ENCODE measurements around the gene PSEN2. TPM values are rescaled to one million over a fixed set of nuclear protein-coding genes. Genes with fewer than 3 reads are reported as not detected.

The PSEN2 gene
- total RNA-seq, result 173 TPM

DNA sequence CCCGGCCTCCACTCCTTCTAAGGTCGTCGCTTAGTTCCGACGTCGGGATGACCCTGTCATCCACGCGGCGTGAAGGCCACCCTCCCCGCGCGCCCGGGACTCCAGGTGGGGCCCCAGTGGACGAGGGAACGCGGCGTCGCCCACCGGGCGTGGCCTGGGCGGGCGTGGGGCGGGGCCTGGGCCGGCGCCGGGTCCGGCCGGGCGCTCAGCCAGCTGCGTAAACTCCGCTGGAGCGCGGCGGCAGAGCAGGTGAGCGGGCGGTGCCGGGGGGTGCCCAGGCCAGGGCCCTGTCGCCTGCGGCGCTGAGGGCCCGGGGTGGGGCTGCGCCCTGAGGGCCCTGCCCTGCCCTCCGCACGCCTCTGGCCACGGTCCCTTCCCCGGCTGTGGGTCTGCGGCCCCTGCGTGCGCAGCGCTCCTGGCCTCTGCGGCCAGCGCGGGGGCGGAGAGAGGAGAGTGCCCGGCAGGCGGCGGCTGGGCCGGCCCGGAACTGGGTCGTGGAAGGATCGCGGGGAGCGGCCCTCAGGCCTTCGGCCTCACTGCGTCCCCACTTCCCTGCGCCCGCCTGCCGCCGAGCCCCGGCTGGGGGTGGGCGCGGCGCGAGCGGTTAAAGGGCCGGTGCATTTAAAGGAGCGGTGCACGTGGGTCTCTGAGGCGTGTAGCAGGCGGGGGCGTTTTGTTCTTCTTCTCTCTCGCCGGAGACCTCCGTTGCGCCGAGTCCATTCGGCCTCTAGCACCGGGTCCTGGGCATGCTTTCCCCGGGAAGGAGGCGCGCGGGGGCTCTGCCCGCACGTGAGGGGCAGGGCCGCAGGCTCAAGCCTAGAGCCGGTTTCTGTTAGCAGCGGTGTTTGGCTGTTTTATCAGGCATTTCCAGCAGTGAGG, at the start of gene PSEN2:
TSS of gene PSEN2 (plus strand) at position 216 of the 879 bp plus-strand sequence. CDS start 11,292 bp downstream, outside the sequence.
- H3K27me3 ChIP-seq (ENCODE audit: control insufficient read depth in 3 of 3, insufficient read depth in 3 of 3, low read length in 3 of 3), result no peaks in the 10 kb centered on the region
- H3K4me1 ChIP-seq (ENCODE audit: control insufficient read depth in 3 of 3, insufficient read depth in 3 of 3, low read length in 3 of 3), result peaks cover 25 to 27% (median 26%) of the 10 kb centered on the region in 3 donors
- H3K27ac ChIP-seq (ENCODE audit: low read depth, low read length), result peak within 1 kb of the TSS; percentile 62
- H3K36me3 ChIP-seq (ENCODE audit: control insufficient read depth in 3 of 3, insufficient read depth in 3 of 3, low read length in 3 of 3), result peaks cover 0 to 3% (median 0%) of the 10 kb centered on the region in 3 donors
- peak within 1 kb of the TSS; percentile 66 to 82 (median 81) for H3K4me3 ChIP-seq (ENCODE audit: low read length in 3 of 3)
- no peaks in the 10 kb centered on the region for H3K9me3 ChIP-seq (ENCODE audit: control insufficient read depth in 3 of 3, low read length in 3 of 3)
- peak within 1 kb of the TSS; percentile 73 to 89 (median 77) for H3K9ac ChIP-seq (ENCODE audit: low read depth in 1 of 3, low read length in 3 of 3)

- Histone ChIP-seq H3K27me3 (ENCODE audit: control insufficient read depth in 3 of 3, insufficient read depth in 3 of 3, low read length in 3 of 3) (no peaks in the 10 kb centered on the region), H3K9ac (ENCODE audit: low read depth in 1 of 3, low read length in 3 of 3) (peak overlapping the region in 1 of 3 donors; percentile 11), H3K4me1 (ENCODE audit: control insufficient read depth in 3 of 3, insufficient read depth in 3 of 3, low read length in 3 of 3) (peaks cover 12 to 14% (median 12%) of the 10 kb centered on the region in 3 donors), H3K36me3 (ENCODE audit: control insufficient read depth in 3 of 3, insufficient read depth in 3 of 3, low read length in 3 of 3) (no peaks in the 10 kb centered on the region), H3K4me3 (ENCODE audit: low read length in 3 of 3) (peak overlapping the region in 1 of 3 donors; percentile 29), H3K9me3 (ENCODE audit: control insufficient read depth in 3 of 3, low read length in 3 of 3) (no peaks in the 10 kb centered on the region), H3K27ac (ENCODE audit: low read depth, low read length) (peak overlapping the region; percentile 74)
Observed at GRCh38 chr1:226820941-226821718, 49.3 kb upstream of the PSEN2 start.

- peaks cover 12 to 14% (median 12%) of the 10 kb centered on the region in 3 donors for H3K4me1 ChIP-seq (ENCODE audit: control insufficient read depth in 3 of 3, insufficient read depth in 3 of 3, low read length in 3 of 3)
- H3K9ac ChIP-seq (ENCODE audit: low read depth in 1 of 3, low read length in 3 of 3), result peak overlapping the region in 1 of 3 donors; percentile 33
- H3K27me3 ChIP-seq (ENCODE audit: control insufficient read depth in 3 of 3, insufficient read depth in 3 of 3, low read length in 3 of 3), result no peaks in the 10 kb centered on the region
- no peaks in the 10 kb centered on the region for H3K9me3 ChIP-seq (ENCODE audit: control insufficient read depth in 3 of 3, low read length in 3 of 3)
- H3K4me3 ChIP-seq (ENCODE audit: low read length in 3 of 3), result peak overlapping the region in 1 of 3 donors; percentile 29
- no peaks in the 10 kb centered on the region for H3K36me3 ChIP-seq (ENCODE audit: control insufficient read depth in 3 of 3, insufficient read depth in 3 of 3, low read length in 3 of 3)
- peak overlapping the region; percentile 74 for H3K27ac ChIP-seq (ENCODE audit: low read depth, low read length)
Observed at GRCh38 chr1:226821719-226822085, 48.7 kb upstream of the PSEN2 start.

DNA sequence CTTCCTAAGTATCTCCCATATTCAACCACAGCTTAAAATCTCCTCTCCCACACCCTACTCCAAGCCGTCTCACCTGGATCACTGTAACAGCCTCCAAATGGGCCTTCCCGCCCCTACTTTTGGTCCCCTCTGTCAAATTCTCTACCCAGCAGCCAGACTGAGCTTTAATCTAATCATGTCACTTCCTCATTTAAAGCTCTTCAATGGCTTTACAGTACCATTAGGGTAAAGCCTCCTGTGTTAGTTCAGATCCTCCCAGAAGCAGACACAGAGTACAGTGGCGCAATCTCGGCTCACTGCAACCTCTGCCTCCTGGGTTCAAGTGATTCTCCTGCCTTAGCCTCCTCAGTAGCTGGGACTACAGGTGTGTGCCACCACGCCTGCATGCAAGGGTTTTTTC, 46.8 kb upstream of the PSEN2 start:
- H3K36me3 ChIP-seq (ENCODE audit: control insufficient read depth in 3 of 3, insufficient read depth in 3 of 3, low read length in 3 of 3), result no peaks in the 10 kb centered on the region
- no peaks in the 10 kb centered on the region for H3K9me3 ChIP-seq (ENCODE audit: control insufficient read depth in 3 of 3, low read length in 3 of 3)
- peaks cover 20 to 25% (median 23%) of the 10 kb centered on the region in 3 donors for H3K4me1 ChIP-seq (ENCODE audit: control insufficient read depth in 3 of 3, insufficient read depth in 3 of 3, low read length in 3 of 3)
- no peak overlapping the region for H3K4me3 ChIP-seq (ENCODE audit: low read length in 3 of 3)
- H3K27ac ChIP-seq (ENCODE audit: low read depth, low read length), result no peak overlapping the region
- H3K27me3 ChIP-seq (ENCODE audit: control insufficient read depth in 3 of 3, insufficient read depth in 3 of 3, low read length in 3 of 3), result no peaks in the 10 kb centered on the region
- H3K9ac ChIP-seq (ENCODE audit: low read depth in 1 of 3, low read length in 3 of 3), result no peak overlapping the region

DNA sequence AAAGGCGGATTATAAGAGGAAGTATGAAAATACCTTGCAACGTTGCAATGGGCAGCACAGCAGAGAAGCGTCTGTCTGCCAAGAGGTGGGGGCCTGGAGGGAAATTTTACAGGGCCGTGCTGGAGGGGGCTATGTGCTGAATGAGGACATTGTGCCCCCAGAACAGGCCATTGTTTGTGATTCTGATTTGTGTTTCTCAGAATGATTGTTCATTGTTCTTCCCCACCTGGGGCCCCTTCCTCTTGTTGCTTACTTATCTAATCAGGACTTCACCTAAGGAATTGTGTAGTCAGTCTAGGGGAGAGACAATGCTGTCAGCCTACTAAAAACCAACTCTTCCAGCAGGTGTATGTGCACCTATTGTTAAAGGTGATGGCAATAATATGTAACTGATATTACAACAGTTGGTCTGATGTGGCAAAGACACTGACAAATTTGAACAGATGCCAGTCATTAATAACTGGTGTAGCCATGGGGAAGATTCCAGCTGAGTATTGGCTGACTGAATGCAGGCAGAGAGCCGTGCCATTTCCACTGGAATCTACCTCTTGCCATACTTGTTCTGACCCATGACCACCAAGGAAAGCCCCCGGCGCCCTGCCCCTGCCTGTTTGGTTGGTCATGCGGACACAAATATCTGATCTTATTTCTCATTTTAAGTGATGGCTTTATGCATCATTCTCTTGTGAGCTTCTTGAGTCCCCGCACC, 45.2 kb upstream of the PSEN2 start:
- Histone ChIP-seq H3K36me3 (ENCODE audit: control insufficient read depth in 3 of 3, insufficient read depth in 3 of 3, low read length in 3 of 3) (no peaks in the 10 kb centered on the region), H3K27me3 (ENCODE audit: control insufficient read depth in 3 of 3, insufficient read depth in 3 of 3, low read length in 3 of 3) (no peaks in the 10 kb centered on the region), H3K27ac (ENCODE audit: low read depth, low read length) (no peak overlapping the region), H3K9me3 (ENCODE audit: control insufficient read depth in 3 of 3, low read length in 3 of 3) (no peaks in the 10 kb centered on the region), H3K9ac (ENCODE audit: low read depth in 1 of 3, low read length in 3 of 3) (no peak overlapping the region), H3K4me1 (ENCODE audit: control insufficient read depth in 3 of 3, insufficient read depth in 3 of 3, low read length in 3 of 3) (peaks cover 20 to 25% (median 23%) of the 10 kb centered on the region in 3 donors), H3K4me3 (ENCODE audit: low read length in 3 of 3) (no peak overlapping the region)

GRCh38 chr1:226825746-226826100, 44.7 kb upstream of the PSEN2 start:
- no peak overlapping the region for H3K4me3 ChIP-seq (ENCODE audit: low read length in 3 of 3)
- H3K9me3 ChIP-seq (ENCODE audit: control insufficient read depth in 3 of 3, low read length in 3 of 3), result no peaks in the 10 kb centered on the region
- no peak overlapping the region for H3K9ac ChIP-seq (ENCODE audit: low read depth in 1 of 3, low read length in 3 of 3)
- no peak overlapping the region for H3K27ac ChIP-seq (ENCODE audit: low read depth, low read length)
- H3K27me3 ChIP-seq (ENCODE audit: control insufficient read depth in 3 of 3, insufficient read depth in 3 of 3, low read length in 3 of 3), result no peaks in the 10 kb centered on the region
- peaks cover 20 to 25% (median 23%) of the 10 kb centered on the region in 3 donors for H3K4me1 ChIP-seq (ENCODE audit: control insufficient read depth in 3 of 3, insufficient read depth in 3 of 3, low read length in 3 of 3)
- H3K36me3 ChIP-seq (ENCODE audit: control insufficient read depth in 3 of 3, insufficient read depth in 3 of 3, low read length in 3 of 3), result no peaks in the 10 kb centered on the region

- peaks cover 14 to 18% (median 16%) of the 10 kb centered on the region in 3 donors for H3K4me1 ChIP-seq (ENCODE audit: control insufficient read depth in 3 of 3, insufficient read depth in 3 of 3, low read length in 3 of 3)
- no peak overlapping the region for H3K4me3 ChIP-seq (ENCODE audit: low read length in 3 of 3)
- H3K27ac ChIP-seq (ENCODE audit: low read depth, low read length), result no peak overlapping the region
- no peaks in the 10 kb centered on the region for H3K36me3 ChIP-seq (ENCODE audit: control insufficient read depth in 3 of 3, insufficient read depth in 3 of 3, low read length in 3 of 3)
- H3K9me3 ChIP-seq (ENCODE audit: control insufficient read depth in 3 of 3, low read length in 3 of 3), result no peaks in the 10 kb centered on the region
- no peaks in the 10 kb centered on the region for H3K27me3 ChIP-seq (ENCODE audit: control insufficient read depth in 3 of 3, insufficient read depth in 3 of 3, low read length in 3 of 3)
- H3K9ac ChIP-seq (ENCODE audit: low read depth in 1 of 3, low read length in 3 of 3), result peak overlapping the region in 1 of 3 donors; percentile 79
Observed at GRCh38 chr1:226826479-226827261, 43.7 kb upstream of the PSEN2 start.

DNA sequence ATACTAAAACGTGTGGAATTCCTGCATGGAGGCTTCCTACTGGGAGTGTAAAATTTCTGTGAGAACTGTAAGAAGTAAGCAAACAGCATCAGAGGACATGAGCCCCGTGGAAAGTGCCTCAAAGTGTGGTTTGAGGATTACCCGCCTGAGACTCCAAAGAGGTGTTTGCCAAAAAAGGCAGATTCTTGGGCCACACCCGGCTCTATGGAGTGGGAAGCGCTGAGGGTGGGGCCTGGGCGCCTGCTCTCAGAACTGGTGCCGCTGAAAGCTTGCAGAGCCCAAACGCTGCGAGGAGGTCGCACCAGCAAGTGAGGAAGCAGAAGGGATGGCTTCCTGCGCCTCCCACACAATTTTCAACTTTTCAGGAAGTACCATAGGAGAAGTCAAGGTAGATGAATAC, 43.0 kb upstream of the PSEN2 start:
- Histone ChIP-seq H3K27ac (ENCODE audit: low read depth, low read length) (peak overlapping the region; percentile 70), H3K4me1 (ENCODE audit: control insufficient read depth in 3 of 3, insufficient read depth in 3 of 3, low read length in 3 of 3) (peaks cover 8 to 11% (median 10%) of the 10 kb centered on the region in 3 donors), H3K4me3 (ENCODE audit: low read length in 3 of 3) (peak overlapping the region in 2 of 3 donors; percentile 0 to 72), H3K27me3 (ENCODE audit: control insufficient read depth in 3 of 3, insufficient read depth in 3 of 3, low read length in 3 of 3) (no peaks in the 10 kb centered on the region), H3K36me3 (ENCODE audit: control insufficient read depth in 3 of 3, insufficient read depth in 3 of 3, low read length in 3 of 3) (no peaks in the 10 kb centered on the region), H3K9me3 (ENCODE audit: control insufficient read depth in 3 of 3, low read length in 3 of 3) (no peaks in the 10 kb centered on the region), H3K9ac (ENCODE audit: low read depth in 1 of 3, low read length in 3 of 3) (peak overlapping the region; percentile 57 to 87 (median 79))

DNA sequence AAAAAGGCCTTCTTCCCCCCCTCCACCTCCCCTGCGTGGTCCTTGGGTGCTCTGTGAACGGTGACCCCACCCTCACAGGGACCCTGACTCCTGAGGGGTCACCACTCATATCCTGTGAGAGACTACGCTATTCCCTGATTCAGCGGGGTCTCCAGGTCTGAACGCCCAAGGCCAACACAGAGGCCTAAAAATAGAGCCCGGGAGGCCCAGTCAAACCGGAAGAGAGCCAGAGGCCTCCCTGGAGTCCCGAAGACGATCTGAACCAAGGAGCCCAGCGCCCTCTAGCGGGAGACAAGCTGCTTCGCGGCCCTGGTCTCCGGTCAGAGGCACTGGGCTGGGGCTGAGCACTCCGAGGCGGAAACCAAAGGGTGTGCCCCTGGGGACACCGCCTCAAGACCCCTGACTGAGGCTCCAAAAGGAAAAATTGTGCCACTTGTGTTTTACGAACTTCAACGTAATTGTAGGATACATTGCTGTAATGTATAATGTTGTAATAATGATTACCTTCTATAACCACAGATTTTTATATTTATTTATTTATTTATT, 42.4 kb upstream of the PSEN2 start:
- H3K9ac ChIP-seq (ENCODE audit: low read depth in 1 of 3, low read length in 3 of 3), result peak overlapping the region; percentile 57 to 87 (median 79)
- H3K27me3 ChIP-seq (ENCODE audit: control insufficient read depth in 3 of 3, insufficient read depth in 3 of 3, low read length in 3 of 3), result no peaks in the 10 kb centered on the region
- no peaks in the 10 kb centered on the region for H3K36me3 ChIP-seq (ENCODE audit: control insufficient read depth in 3 of 3, insufficient read depth in 3 of 3, low read length in 3 of 3)
- H3K27ac ChIP-seq (ENCODE audit: low read depth, low read length), result peak overlapping the region; percentile 70
- H3K4me1 ChIP-seq (ENCODE audit: control insufficient read depth in 3 of 3, insufficient read depth in 3 of 3, low read length in 3 of 3), result peaks cover 8 to 11% (median 10%) of the 10 kb centered on the region in 3 donors
- no peaks in the 10 kb centered on the region for H3K9me3 ChIP-seq (ENCODE audit: control insufficient read depth in 3 of 3, low read length in 3 of 3)
- H3K4me3 ChIP-seq (ENCODE audit: low read length in 3 of 3), result peak overlapping the region; percentile 57 to 72 (median 62)
